GM12892 (cell line): ENCODE results near the gene COPB1.

Experiments used
- DNase-seq: peaks from one replicate; pipeline ENCODE4 v3.0.0; 2011; ENCODE audit not compliant: insufficient read length
- FAIRE-seq: peaks from 2 replicates; lab custom pipeline; 2011; peaks lifted over from hg19 to GRCh38; lab: Jason Lieb, UNC
- POLR2A ChIP-seq: IDR thresholded peaks from 2 replicates; pipeline ENCODE4 v1.6.1; 2011; ENCODE audit warnings: low read depth, low read length, control low read depth
- POLR2AphosphoS5 ChIP-seq: IDR thresholded peaks from 2 replicates; pipeline ENCODE4 v1.6.1; 2011; ENCODE audit warnings: low read depth, low read length, control low read depth
- TAF1 ChIP-seq: IDR thresholded peaks from 2 replicates; pipeline ENCODE4 v1.6.1; 2011; ENCODE audit warnings: low read depth, mild to moderate bottlenecking, control low read depth, low read length, borderline replicate concordance

The COPB1 gene

DNA sequence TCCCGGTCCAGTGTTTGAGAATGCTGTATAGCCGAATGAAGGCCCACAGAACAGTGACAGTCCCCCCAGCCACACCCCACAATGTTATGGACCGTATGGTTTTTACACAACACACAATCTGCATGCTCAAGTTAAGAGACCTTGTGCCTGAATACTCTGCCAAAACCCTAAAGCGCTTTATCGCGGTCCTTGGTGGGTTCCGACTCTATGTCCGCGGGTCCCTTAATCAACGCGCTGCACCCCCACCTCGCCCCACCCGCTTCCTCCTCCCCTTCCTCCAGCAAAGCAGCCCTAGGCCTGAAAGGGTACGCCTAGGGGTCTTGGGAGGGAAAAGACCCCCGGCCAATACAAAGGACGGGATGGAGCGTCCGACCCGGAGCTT is 442 bp downstream of the COPB1 start:
- FAIRE-seq (peak; percentile 75), DNase-seq (no peak)

DNA sequence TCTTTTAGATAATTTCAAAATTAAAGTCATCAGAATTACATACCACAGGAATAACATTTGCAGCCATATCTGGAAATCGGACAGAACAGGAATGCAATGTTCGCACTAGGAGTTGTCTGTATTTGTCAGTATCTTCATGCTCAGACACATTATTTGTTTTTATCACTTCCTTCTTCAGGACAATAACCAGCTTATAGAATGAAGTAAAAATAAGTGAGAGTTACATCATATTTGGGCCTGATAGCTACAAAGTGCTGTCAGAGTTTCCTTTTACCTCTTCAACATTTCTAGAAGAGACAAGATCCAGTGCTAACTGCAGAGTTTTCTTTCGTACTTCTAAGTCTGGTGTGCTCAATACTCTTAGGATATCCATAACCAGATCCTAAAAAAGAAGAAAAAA is 18.9 kb downstream of the COPB1 start:
- FAIRE-seq, result peak; percentile 71

More for the DNA sequence above, 442 bp downstream of the COPB1 start:
- no peak for TF ChIP-seq POLR2A
- no peak for TF ChIP-seq TAF1
- TF ChIP-seq POLR2AphosphoS5, result no peak

DNA sequence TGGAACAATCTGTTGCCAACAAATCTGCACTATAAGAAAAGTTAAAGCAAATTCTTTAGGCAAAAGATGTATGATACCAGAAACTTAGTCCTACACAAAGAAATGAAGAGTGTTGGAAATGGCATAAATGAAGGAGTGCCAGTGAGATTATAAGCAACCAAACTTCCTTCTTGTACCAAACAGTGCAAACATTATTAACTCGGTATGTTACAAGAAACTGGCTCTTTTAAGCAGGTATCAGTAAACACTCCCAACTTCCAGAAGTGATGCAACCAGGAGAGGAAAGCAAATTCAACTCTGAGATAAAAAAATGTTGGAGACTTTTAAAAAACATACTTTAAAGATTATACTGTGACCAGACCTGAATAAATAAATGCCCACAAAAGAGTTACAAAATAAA is 28.5 kb downstream of the COPB1 start:
- no peak for FAIRE-seq
- TF ChIP-seq TAF1 (no peak), POLR2A (no peak), POLR2AphosphoS5 (no peak)
- DNase-seq, result no peak

More for the DNA sequence above, 18.9 kb downstream of the COPB1 start:
- no peak for DNase-seq
- TF ChIP-seq POLR2AphosphoS5 (no peak), POLR2A (no peak), TAF1 (no peak)

DNA sequence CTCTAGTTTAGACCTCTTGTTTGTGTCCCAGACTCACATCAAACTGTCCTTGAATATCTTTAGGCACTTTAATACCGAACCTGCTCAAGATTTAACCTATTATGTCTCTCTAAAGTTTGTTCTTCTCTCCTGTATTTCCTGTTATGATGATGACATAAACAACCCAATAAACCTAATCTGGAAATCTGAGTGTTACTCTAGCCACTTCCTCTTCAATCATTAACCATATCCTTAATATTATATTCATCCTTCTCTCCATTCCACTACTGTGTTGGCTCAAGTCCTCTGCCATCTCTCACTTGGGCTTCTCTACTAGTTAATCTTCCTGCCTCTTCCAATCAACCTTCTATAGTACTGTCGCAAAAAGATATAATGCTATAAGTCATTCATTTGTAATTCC is 36.0 kb downstream of the COPB1 start:
- FAIRE-seq, result no peak
- no peak for TF ChIP-seq POLR2A
- no peak for TF ChIP-seq POLR2AphosphoS5
- no peak for TF ChIP-seq TAF1
- no peak for DNase-seq

DNA sequence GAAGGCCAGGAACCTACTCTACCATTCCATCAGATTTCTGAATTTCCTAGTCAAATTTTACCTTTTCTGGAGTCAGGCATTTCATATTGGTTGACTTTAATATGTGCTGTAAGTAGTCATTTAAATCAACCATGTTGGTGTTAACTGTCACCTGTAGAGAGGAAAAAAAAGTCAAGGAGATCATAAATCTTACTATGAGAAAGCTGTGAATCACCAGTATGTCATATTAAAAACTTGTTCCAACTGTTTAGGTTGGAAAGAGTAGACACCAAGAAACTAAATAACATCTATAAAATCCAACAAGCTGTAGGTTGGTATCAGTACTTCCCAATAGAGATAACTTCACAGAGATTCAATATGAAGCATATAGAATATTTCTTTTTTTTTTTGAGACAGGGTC is 39.5 kb downstream of the COPB1 start:
- TF ChIP-seq TAF1, result no peak
- no peak for TF ChIP-seq POLR2A
- no peak for TF ChIP-seq POLR2AphosphoS5
- no peak for FAIRE-seq
- no peak for DNase-seq

DNA sequence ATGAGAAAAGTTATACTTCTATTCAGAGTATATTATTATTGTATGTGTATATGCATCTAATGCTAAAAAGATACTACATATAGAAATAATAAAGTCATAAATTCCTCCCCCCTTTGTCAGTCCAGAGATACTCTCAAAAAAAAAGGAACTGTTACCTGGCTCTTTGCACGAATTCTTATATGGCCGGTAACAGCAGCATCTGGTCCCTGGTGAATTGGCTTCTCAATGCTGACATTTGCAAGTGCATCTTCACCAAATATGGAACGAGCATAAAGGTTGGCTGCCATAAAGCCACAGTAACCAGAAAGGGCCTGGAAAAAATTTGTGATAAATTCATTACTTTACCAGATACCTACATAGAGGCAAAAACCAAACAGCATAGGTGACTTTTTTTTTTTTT is 41.2 kb downstream of the COPB1 start:
- TF ChIP-seq POLR2AphosphoS5 (no peak), POLR2A (no peak), TAF1 (no peak)
- DNase-seq, result no peak
- FAIRE-seq, result no peak

DNA sequence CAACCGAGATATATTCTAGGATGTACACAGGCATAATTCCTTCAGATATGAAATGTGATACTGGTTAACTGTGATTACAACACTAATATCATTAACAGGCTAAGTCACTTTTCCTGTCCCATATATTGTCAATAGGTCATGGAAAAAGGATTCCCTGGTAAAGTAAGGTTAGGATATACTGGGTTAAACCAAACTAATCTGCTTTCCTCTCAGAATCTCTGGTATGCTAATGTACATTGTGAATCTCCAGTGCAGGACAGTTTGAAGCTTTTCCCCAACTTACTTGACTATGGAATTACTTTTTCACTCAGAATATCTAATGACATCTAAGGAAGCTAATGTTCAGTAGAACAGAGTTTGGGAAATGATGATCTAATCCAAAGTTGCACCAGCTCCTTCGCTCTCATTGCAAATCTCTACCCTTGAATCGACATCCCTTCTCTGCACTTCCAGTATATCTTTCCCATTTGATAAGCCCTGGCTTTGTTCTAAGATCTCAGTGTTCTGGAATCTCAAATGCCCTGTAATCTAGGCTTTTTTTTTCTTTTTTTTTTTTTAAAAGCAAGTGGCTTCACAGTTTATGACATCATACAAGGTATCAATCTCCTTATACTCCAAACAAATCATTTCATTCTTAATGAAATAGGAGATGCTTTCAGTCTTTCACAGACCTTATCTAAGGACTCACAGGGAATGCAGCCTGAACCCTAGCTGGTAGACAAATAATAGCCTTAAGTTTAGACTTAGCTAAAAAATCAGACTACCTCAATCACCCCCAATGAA is 43.8 kb downstream of the COPB1 start:
- TF ChIP-seq TAF1 (no peak), POLR2AphosphoS5 (no peak), POLR2A (no peak)
- FAIRE-seq (peak; percentile 64), DNase-seq (no peak)

DNA sequence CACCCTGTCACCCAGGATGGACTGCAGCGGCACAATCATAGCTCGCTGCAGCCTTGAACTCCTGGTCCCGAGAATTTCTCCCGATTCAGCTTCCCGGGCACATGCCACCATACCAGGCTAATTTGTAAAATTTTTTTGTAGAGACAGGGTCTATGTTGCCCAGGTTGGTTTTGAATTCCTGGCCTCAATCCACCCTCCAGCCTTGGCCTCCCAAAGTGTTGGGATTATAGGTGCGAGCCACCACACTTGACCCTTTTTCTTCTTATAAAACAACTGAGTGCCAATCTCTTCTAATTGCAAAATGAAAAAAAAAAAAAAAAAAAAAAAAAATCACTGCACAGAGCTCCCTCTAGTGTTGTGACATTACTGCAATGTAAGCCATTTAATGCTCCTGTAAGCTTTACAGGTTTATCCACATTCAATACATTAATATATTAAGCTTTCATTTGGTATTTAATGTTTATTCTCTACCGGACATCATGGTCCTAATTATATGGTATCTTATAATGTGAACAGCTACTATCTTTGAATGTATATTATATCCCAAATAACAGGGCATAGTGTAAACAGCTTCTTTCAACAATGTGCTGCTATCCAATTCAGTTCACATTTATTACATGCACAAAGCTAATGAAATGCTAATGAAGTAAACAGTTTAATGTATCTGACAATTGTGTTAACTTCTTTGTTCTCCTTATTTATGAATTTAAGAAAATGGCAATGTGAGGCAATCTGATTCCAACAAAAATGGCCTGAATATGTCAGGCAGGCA is 44.6 kb downstream of the COPB1 start:
- DNase-seq (no peak), FAIRE-seq (peak; percentile 77)
- TF ChIP-seq TAF1 (no peak), POLR2A (no peak), POLR2AphosphoS5 (no peak)

DNA sequence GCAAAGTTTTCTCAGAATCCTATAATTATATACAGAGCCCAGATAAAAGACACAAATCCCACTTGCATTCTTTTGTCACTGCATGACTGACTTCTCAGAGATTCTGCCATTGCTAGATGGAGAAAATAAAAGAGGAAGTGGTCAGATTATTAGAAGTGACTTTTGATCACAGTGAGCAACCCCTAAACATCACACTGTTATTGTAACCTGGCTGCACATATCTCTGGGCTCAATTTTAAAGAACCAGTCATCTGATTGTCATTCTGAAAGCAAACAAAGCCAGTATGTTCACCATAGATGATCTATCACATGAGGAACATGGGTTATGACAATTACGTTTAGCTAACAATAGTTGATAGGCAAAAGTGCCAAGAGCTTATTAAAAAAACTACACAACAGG is 47.8 kb downstream of the COPB1 start:
- no peak for DNase-seq
- TF ChIP-seq POLR2A (no peak), TAF1 (no peak), POLR2AphosphoS5 (no peak)
- peak; percentile 54 for FAIRE-seq

DNA sequence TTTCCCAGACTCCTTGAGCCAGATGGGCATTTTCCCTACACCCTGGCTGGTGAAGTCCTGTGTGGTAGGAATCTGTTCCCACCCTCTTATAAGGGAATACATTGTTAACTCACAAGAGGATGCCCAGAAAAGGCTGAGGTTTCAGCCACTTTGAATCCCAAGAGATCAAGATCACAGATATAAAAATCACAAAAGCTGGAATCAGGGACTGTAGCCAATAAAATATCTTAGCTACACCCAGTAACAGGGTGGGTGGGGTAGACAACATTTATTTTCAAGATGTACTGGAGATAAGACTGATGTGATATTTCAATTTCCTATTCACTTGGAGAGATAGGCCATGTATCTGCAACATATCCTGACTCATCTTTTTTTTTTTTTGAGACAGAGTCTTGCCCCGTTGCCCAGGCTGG is 50.3 kb downstream of the COPB1 start:
- TF ChIP-seq POLR2AphosphoS5 (no peak), POLR2A (no peak)
- no peak for FAIRE-seq
- no peak for DNase-seq

DNA sequence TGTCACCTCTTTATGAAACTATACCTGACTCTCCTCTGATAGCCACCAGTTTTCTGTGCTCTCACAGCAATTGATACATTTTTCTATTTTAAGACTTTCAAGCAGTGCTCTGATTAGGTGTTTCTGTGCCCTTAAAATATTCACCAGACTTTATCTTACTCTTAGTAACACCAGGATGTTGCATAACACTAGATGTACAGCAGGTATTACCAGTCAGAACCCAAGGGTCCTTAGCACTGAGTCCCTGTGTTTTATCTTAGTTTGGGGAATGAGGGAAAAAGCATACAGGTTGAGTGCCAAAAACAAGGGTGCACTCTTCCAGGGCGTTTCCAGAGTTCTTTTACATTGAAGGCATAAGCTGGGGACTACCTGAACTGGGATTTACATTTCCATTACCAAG is 51.4 kb downstream of the COPB1 start:
- DNase-seq (no peak), FAIRE-seq (no peak)
- TF ChIP-seq POLR2AphosphoS5 (no peak), TAF1 (no peak)

DNA sequence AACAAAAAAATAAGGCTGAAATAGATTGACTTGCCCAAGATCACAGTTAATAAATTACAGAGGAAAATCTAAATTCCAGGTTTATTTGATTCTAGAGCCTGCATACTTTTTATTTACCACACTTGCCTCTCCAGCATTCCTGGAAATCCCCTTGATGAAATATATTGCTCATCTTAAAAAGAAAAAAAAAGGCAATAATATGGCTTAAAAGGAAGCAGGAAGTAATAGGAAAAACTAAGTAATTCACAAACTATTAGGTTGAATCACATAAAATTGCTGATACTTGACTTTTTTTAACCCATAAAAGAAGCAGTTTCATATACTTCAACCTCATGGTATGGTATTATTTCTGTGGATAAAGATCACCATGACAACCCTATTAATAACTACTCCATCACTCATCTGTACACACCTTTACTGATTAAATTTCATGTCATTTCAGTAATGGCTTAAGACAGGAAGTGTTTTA is 52.9 kb downstream of the COPB1 start:
- FAIRE-seq (peak; percentile 36), DNase-seq (no peak)
- TF ChIP-seq TAF1, result no peak
- no peak for TF ChIP-seq POLR2AphosphoS5
- TF ChIP-seq POLR2A, result no peak
